Retinal pigment epithelial cell (primary cell): Measurements from ENCODE around the gene MGLL.

Source experiments
- DNase-seq: peaks from one replicate; pipeline ENCODE4 v3.0.0-alpha.2; 2010; ENCODE audit warnings: low read depth
- H3K4me3 ChIP-seq: 2 replicates; pipeline ENCODE4 v1.5.1; 2011; ENCODE audit warnings: mild to moderate bottlenecking, low read length, control low read depth, moderate library complexity
- CTCF ChIP-seq: conservative IDR thresholded peaks from 2 replicates; pipeline ENCODE4 v1.5.1; 2011; ENCODE audit warnings: low read depth, low read length, control low read depth, inconsistent platforms

Gene MGLL

GRCh38 chr3:127799476-127800222 is 22.7 kb downstream of the MGLL start:
- no peak overlapping the region for H3K4me3 ChIP-seq
- no peak for DNase-seq
- no peak for TF ChIP-seq CTCF

DNA sequence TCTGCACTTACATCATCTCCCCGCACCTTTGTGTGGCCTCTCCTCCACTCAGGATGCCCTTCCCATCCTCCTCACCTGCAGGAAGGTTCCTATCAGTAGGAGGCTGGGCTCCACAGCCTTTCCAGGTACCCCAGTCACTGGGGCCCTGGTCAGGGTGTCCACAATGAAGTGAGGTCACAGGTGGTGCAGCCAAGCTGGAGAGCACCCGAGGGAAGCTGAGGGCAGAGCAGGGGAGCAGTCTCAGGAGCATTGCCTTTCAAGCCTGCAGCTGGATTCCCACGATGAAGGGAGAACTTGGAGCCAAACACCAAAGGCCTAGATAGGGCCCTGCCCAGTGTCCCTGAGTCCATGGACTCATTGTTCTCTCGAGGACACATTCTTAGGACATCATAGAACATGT is 23.6 kb downstream of the MGLL start:
- no peak for TF ChIP-seq CTCF
- DNase-seq, result no peak
- H3K4me3 ChIP-seq, result no peak overlapping the region

DNA sequence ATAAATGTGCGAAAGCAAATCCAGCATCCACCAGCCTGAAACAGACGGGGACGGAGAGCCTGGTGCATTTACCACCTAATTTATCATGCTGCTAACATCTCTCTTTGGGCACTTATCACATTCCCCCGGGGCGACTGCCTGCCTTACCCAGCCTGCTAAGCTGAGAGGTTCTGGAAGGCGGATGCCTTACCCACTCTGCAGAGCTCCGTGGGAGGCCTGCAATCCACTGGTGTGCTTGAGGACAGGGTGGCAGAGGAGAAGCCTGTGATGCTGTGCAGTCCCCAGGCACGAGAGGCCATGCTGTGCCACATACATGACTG is 25.5 kb downstream of the MGLL start:
- DNase-seq, result no peak
- H3K4me3 ChIP-seq, result no peak overlapping the region
- TF ChIP-seq CTCF, result no peak

GRCh38 chr3:127796045-127796830 is 26.1 kb downstream of the MGLL start:
- H3K4me3 ChIP-seq, result no peak overlapping the region
- no peak for TF ChIP-seq CTCF
- DNase-seq, result no peak

GRCh38 chr3:127794972-127795371 is 27.3 kb downstream of the MGLL start:
- H3K4me3 ChIP-seq, result no peak overlapping the region
- no peak for TF ChIP-seq CTCF
- DNase-seq, result no peak

DNA sequence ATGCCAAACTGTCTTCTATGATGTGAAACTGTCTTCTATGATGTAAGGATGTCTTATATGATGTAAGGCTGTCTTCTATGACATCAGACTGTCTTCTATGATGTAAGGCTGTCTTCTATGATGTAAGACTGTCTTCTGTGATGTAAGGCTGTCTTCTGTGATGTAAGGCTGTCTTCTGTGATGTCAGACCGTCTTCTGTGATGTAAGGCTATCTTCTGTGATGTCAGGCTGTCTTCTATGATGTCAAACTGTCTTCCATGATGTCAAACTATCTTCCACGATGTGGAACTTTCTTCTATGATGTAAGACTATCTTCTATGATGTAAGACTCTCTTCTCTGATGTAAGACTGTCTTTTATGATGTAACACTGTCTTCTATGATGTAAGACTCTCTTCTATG is 27.9 kb downstream of the MGLL start:
- TF ChIP-seq CTCF, result no peak
- no peak overlapping the region for H3K4me3 ChIP-seq
- no peak for DNase-seq

- no peak for TF ChIP-seq CTCF
- peak; percentile 65 for DNase-seq
- no peak overlapping the region for H3K4me3 ChIP-seq
Measured at GRCh38 chr3:127792541-127793292, 29.6 kb downstream of the MGLL start.
